Erythroblast (primary cell): ENCODE results near the gene ABHD14A.

Source experiments
- GATA1 ChIP-seq: IDR thresholded peaks from 2 replicates; pipeline ENCODE4 v1.6.1; 2011; ENCODE audit warnings: low read depth, mild to moderate bottlenecking, control low read depth, low read length, moderate library complexity
- POLR2A ChIP-seq: IDR thresholded peaks from 2 replicates; pipeline ENCODE4 v1.6.1; 2011; ENCODE audit warnings: mild to moderate bottlenecking, low read length

GRCh38 chr3:51958603-51959521 lies 16.0 kb upstream of the ABHD14A start:
- TF ChIP-seq POLR2A = no peak
- TF ChIP-seq GATA1 = no peak
